T47D (cell line): ENCODE results near the gene DLL1.

Experiments
- DNase-seq, 2 experiments: peaks; one replicate each; pipeline versions ENCODE4 v3.0.0 to v3.0.0-alpha.2; 2011 to 2012; ENCODE audit warnings: low read depth in 1 of 2, low spot score in 1 of 2
- JUND ChIP-seq: IDR thresholded peaks from 2 replicates; pipeline ENCODE4 v1.6.1; 2012; ENCODE audit warnings: low read depth
- in situ Hi-C: cut with HindIII; loops from 2 replicates; pipeline ENCODE4 v1.10.0; 2016; ENCODE audit warnings: low sequenced_read_pairs, low pct_unique_long_range_greater_than_20kb

DLL1 gene

GRCh38 chr6:170285482-170285881, 5.4 kb downstream of the DLL1 start:
- in situ Hi-C loops = no loop called here
- no peak for TF ChIP-seq JUND
- DNase-seq = no peak

GRCh38 chr6:170284866-170285469, 5.9 kb downstream of the DLL1 start:
- DNase-seq = no peak
- TF ChIP-seq JUND = no peak
- in situ Hi-C loops = no loop called here

GRCh38 chr6:170284126-170284773, 6.6 kb downstream of the DLL1 start:
- in situ Hi-C loops = no loop called here
- DNase-seq = no peak
- TF ChIP-seq JUND = no peak

- in situ Hi-C loops = no loop called here
- no peak for TF ChIP-seq JUND
- no peak for DNase-seq
Observed at GRCh38 chr6:170283212-170284081, 7.4 kb downstream of the DLL1 start.

- no peak for DNase-seq
- in situ Hi-C loops = no loop called here
- TF ChIP-seq JUND = no peak
Observed at GRCh38 chr6:170282512-170283158, 8.2 kb downstream of the DLL1 start.

GRCh38 chr6:170281331-170282292, 9.3 kb downstream of the DLL1 start:
- TF ChIP-seq JUND = no peak
- DNase-seq = no peak
- in situ Hi-C loops = no loop called here

GRCh38 chr6:170280689-170281045, 10.2 kb downstream of the DLL1 start:
- in situ Hi-C loops = no loop called here
- DNase-seq = no peak
- no peak for TF ChIP-seq JUND

GRCh38 chr6:170279977-170280688, 10.7 kb downstream of the DLL1 start:
- TF ChIP-seq JUND = no peak
- peak; percentile 75 to 82 for DNase-seq
- in situ Hi-C loops = no loop called here

- in situ Hi-C loops = no loop called here
- no peak for DNase-seq
- no peak for TF ChIP-seq JUND
Observed at GRCh38 chr6:170279426-170279825, 11.5 kb downstream of the DLL1 start.

- in situ Hi-C loops = no loop called here
- no peak for DNase-seq
- no peak for TF ChIP-seq JUND
Observed at GRCh38 chr6:170278743-170279094, 12.2 kb downstream of the DLL1 start.
